ENCODE measurements around the gene GNAO1.

The GNAO1 gene

GRCh38 chr16:56353054-56353921, 162.0 kb downstream of the GNAO1 start:
- H3K4me3 Mint-ChIP-seq = no peak overlapping the region
- no peak overlapping the region for H3K27ac Mint-ChIP-seq
- H3K9me3 Mint-ChIP-seq = no peaks in the 10 kb centered on the region
- H3K27me3 Mint-ChIP-seq = peaks cover 14 to 30% of the 10 kb centered on the region in 2 donors
- DNase-seq = no peak
- no peaks in the 10 kb centered on the region for H3K36me3 Mint-ChIP-seq
- ATAC-seq (replicated peaks) = no peak
- peaks cover 11 to 24% of the 10 kb centered on the region in 2 donors for H3K4me1 Mint-ChIP-seq

- ATAC-seq (replicated peaks) (no peak), DNase-seq (no peak)
- no peaks in the 10 kb centered on the region for H3K9me3 Mint-ChIP-seq
- peaks cover 14 to 23% of the 10 kb centered on the region in 2 donors for H3K27me3 Mint-ChIP-seq
- no peak overlapping the region for H3K4me3 Mint-ChIP-seq
- no peak overlapping the region for H3K27ac Mint-ChIP-seq
- no peaks in the 10 kb centered on the region for H3K36me3 Mint-ChIP-seq
- H3K4me1 Mint-ChIP-seq = peaks cover 11 to 26% of the 10 kb centered on the region in 2 donors
Observed at GRCh38 chr16:56354016-56354415, 162.7 kb downstream of the GNAO1 start.

- peaks cover 11 to 29% of the 10 kb centered on the region in 2 donors for H3K4me1 Mint-ChIP-seq
- DNase-seq (no peak), ATAC-seq (replicated peaks) (no peak)
- H3K27me3 Mint-ChIP-seq = peaks cover 11 to 17% of the 10 kb centered on the region in 2 donors
- H3K9me3 Mint-ChIP-seq = no peaks in the 10 kb centered on the region
- H3K4me3 Mint-ChIP-seq = no peak overlapping the region
- no peak overlapping the region for H3K27ac Mint-ChIP-seq
- H3K36me3 Mint-ChIP-seq = peaks cover under 1 to 1% of the 10 kb centered on the region in 2 donors
Observed at GRCh38 chr16:56354746-56355145, 163.5 kb downstream of the GNAO1 start.

- Mint-ChIP-seq H3K4me3 (no peak overlapping the region), H3K4me1 (peaks cover 11 to 34% of the 10 kb centered on the region in 2 donors), H3K27me3 (peaks cover 10 to 12% of the 10 kb centered on the region in 2 donors), H3K36me3 (peaks cover 5 to 6% of the 10 kb centered on the region in 2 donors), H3K27ac (no peak overlapping the region), H3K9me3 (no peaks in the 10 kb centered on the region)
- DNase-seq = no peak
- ATAC-seq (replicated peaks) = no peak
Observed at GRCh38 chr16:56355221-56355620, 163.9 kb downstream of the GNAO1 start.

GRCh38 chr16:56355786-56356275, 164.5 kb downstream of the GNAO1 start:
- Mint-ChIP-seq H3K36me3 (peaks cover 10% of the 10 kb centered on the region in 2 donors), H3K27ac (peak overlapping the region; percentile 87), H3K27me3 (peaks cover 6 to 10% of the 10 kb centered on the region in 2 donors), H3K9me3 (no peaks in the 10 kb centered on the region), H3K4me1 (peaks cover 11 to 34% of the 10 kb centered on the region in 2 donors), H3K4me3 (peak overlapping the region; percentile 82 to 84)
- DNase-seq (no peak), ATAC-seq (replicated peaks) (no peak)

- peaks cover 5 to 6% of the 10 kb centered on the region in 2 donors for H3K27me3 Mint-ChIP-seq
- H3K4me3 Mint-ChIP-seq = peak overlapping the region; percentile 82 to 84
- peaks cover 11 to 34% of the 10 kb centered on the region in 2 donors for H3K4me1 Mint-ChIP-seq
- DNase-seq (peak; percentile 67), ATAC-seq (replicated peaks) (peak; percentile 94 to 95)
- peak overlapping the region; percentile 87 for H3K27ac Mint-ChIP-seq
- H3K36me3 Mint-ChIP-seq = peaks cover 10 to 14% of the 10 kb centered on the region in 2 donors
- no peaks in the 10 kb centered on the region for H3K9me3 Mint-ChIP-seq
Observed at GRCh38 chr16:56356276-56357240, 165.3 kb downstream of the GNAO1 start.

GRCh38 chr16:56357241-56357764, 166.0 kb downstream of the GNAO1 start:
- H3K4me1 Mint-ChIP-seq = peaks cover 11 to 34% of the 10 kb centered on the region in 2 donors
- H3K27me3 Mint-ChIP-seq = peaks cover 0 to under 1% of the 10 kb centered on the region in 2 donors
- H3K36me3 Mint-ChIP-seq = peaks cover 14 to 20% of the 10 kb centered on the region in 2 donors
- peak overlapping the region; percentile 56 to 84 for H3K4me3 Mint-ChIP-seq
- H3K27ac Mint-ChIP-seq = peak overlapping the region; percentile 81
- no peaks in the 10 kb centered on the region for H3K9me3 Mint-ChIP-seq
- DNase-seq (no peak), ATAC-seq (replicated peaks) (peak; percentile 7 to 18)

- DNase-seq (no peak), ATAC-seq (replicated peaks) (no peak)
- Mint-ChIP-seq H3K9me3 (no peaks in the 10 kb centered on the region), H3K4me3 (peak overlapping the region; percentile 56 to 60), H3K4me1 (peaks cover 11 to 34% of the 10 kb centered on the region in 2 donors), H3K27me3 (no peaks in the 10 kb centered on the region), H3K36me3 (peaks cover 19 to 25% of the 10 kb centered on the region in 2 donors), H3K27ac (peak overlapping the region; percentile 81)
Observed at GRCh38 chr16:56357765-56358322, 166.6 kb downstream of the GNAO1 start.

GRCh38 chr16:56360117-56361008, 169.1 kb downstream of the GNAO1 start:
- Mint-ChIP-seq H3K9me3 (no peaks in the 10 kb centered on the region), H3K4me3 (no peak overlapping the region), H3K4me1 (peaks cover 11 to 34% of the 10 kb centered on the region in 2 donors), H3K36me3 (peaks cover 36 to 42% of the 10 kb centered on the region in 2 donors), H3K27me3 (no peaks in the 10 kb centered on the region), H3K27ac (peak overlapping the region; percentile 10)
- ATAC-seq (replicated peaks) (no peak), DNase-seq (no peak)

- H3K4me3 Mint-ChIP-seq = no peak overlapping the region
- H3K36me3 Mint-ChIP-seq = peaks cover 41 to 48% of the 10 kb centered on the region in 2 donors
- H3K4me1 Mint-ChIP-seq = peaks cover 4 to 21% of the 10 kb centered on the region in 2 donors
- H3K27ac Mint-ChIP-seq = peak overlapping the region; percentile 80
- DNase-seq (no peak), ATAC-seq (replicated peaks) (peak in 1 of 2 donors; percentile 38)
- no peaks in the 10 kb centered on the region for H3K9me3 Mint-ChIP-seq
- H3K27me3 Mint-ChIP-seq = no peaks in the 10 kb centered on the region
Observed at GRCh38 chr16:56362057-56362655, 170.9 kb downstream of the GNAO1 start.

GRCh38 chr16:56362706-56363105, 171.4 kb downstream of the GNAO1 start:
- Mint-ChIP-seq H3K4me1 (peaks cover 0 to 16% of the 10 kb centered on the region in 2 donors), H3K9me3 (no peaks in the 10 kb centered on the region), H3K36me3 (peaks cover 45 to 52% of the 10 kb centered on the region in 2 donors), H3K4me3 (no peak overlapping the region), H3K27me3 (no peaks in the 10 kb centered on the region), H3K27ac (peak overlapping the region; percentile 80)
- no peak for ATAC-seq (replicated peaks)
- no peak for DNase-seq

- H3K9me3 Mint-ChIP-seq = no peaks in the 10 kb centered on the region
- peaks cover 0 to 10% of the 10 kb centered on the region in 2 donors for H3K4me1 Mint-ChIP-seq
- ATAC-seq (replicated peaks) (no peak), DNase-seq (no peak)
- H3K4me3 Mint-ChIP-seq = no peak overlapping the region
- H3K36me3 Mint-ChIP-seq = peaks cover 45 to 56% of the 10 kb centered on the region in 2 donors
- no peak overlapping the region for H3K27ac Mint-ChIP-seq
- H3K27me3 Mint-ChIP-seq = no peaks in the 10 kb centered on the region
Observed at GRCh38 chr16:56363181-56363716, 172.0 kb downstream of the GNAO1 start.
